ENCODE data around the gene DBP.

DBP gene

GRCh38 chr19:48669903-48670668 is 32.9 kb upstream of the DBP start:
- Histone ChIP-seq H3K4me1 (ENCODE audit: insufficient read depth, low read length, poor library complexity, severe bottlenecking) (no peaks in the 10 kb centered on the region), H3K27me3 (ENCODE audit: insufficient read depth, low read length, poor library complexity, severe bottlenecking) (no peaks in the 10 kb centered on the region), H3K9me3 (ENCODE audit: insufficient read depth, low read depth, low read length) (no peaks in the 10 kb centered on the region), H3K4me3 (ENCODE audit: low read length, poor library complexity, severe bottlenecking) (no peak overlapping the region), H3K79me2 (ENCODE audit: insufficient read depth, low read length) (no peaks in the 10 kb centered on the region), H2AFZ (ENCODE audit: low read length) (no peak overlapping the region), H3K4me2 (ENCODE audit: low read depth, low read length, poor library complexity, severe bottlenecking) (no peak overlapping the region), H3K36me3 (ENCODE audit: insufficient read depth, low read length) (no peaks in the 10 kb centered on the region), H4K20me1 (ENCODE audit: insufficient read depth, low read length, poor library complexity, severe bottlenecking) (no peaks in the 10 kb centered on the region), H3K9me2 (replicated peaks; ENCODE audit: low read depth, low read length) (no peaks in the 10 kb centered on the region), H3F3A (ENCODE audit: low read depth) (no peaks in the 10 kb centered on the region), H3K9ac (ENCODE audit: low read depth, low read length, poor library complexity, severe bottlenecking) (no peak overlapping the region)
- no peak for TF ChIP-seq EZH2phosphoT487 (IDR thresholded peaks at IDR 0.05; ENCODE audit: borderline replicate concordance)
- TF ChIP-seq, protein P1, sequence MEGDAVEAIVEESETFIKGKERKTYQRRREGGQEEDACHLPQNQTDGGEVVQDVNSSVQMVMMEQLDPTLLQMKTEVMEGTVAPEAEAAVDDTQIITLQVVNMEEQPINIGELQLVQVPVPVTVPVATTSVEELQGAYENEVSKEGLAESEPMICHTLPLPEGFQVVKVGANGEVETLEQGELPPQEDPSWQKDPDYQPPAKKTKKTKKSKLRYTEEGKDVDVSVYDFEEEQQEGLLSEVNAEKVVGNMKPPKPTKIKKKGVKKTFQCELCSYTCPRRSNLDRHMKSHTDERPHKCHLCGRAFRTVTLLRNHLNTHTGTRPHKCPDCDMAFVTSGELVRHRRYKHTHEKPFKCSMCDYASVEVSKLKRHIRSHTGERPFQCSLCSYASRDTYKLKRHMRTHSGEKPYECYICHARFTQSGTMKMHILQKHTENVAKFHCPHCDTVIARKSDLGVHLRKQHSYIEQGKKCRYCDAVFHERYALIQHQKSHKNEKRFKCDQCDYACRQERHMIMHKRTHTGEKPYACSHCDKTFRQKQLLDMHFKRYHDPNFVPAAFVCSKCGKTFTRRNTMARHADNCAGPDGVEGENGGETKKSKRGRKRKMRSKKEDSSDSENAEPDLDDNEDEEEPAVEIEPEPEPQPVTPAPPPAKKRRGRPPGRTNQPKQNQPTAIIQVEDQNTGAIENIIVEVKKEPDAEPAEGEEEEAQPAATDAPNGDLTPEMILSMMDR (conservative IDR thresholded peaks at IDR 0.05; ENCODE audit: low read length) = no peak

DNA sequence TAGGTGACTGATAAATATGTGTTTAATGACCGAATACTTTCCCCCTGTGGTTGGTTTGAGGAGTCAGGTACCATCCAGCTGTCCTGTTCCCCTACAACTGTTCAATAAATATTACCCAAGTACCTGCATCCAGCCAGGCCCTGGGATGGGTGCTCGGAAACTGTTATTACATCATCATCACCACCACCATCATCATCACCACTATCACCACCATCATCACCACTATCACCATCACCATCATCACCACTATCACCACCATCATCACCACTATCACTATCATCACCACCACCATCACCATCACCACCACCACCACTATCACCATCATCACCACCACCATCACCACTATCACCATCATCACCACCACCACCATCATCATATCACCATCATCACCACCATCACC is 31.6 kb upstream of the DBP start:
- Histone ChIP-seq H2AFZ (ENCODE audit: low read length) (no peak overlapping the region), H3K36me3 (ENCODE audit: insufficient read depth, low read length) (no peaks in the 10 kb centered on the region), H3K9me3 (ENCODE audit: insufficient read depth, low read depth, low read length) (no peaks in the 10 kb centered on the region), H3F3A (ENCODE audit: low read depth) (no peaks in the 10 kb centered on the region), H3K9me2 (replicated peaks; ENCODE audit: low read depth, low read length) (no peaks in the 10 kb centered on the region), H3K79me2 (ENCODE audit: insufficient read depth, low read length) (no peaks in the 10 kb centered on the region), H3K9ac (ENCODE audit: low read depth, low read length, poor library complexity, severe bottlenecking) (no peak overlapping the region), H3K4me3 (ENCODE audit: low read length, poor library complexity, severe bottlenecking) (no peak overlapping the region), H3K4me2 (ENCODE audit: low read depth, low read length, poor library complexity, severe bottlenecking) (no peak overlapping the region), H3K27me3 (ENCODE audit: insufficient read depth, low read length, poor library complexity, severe bottlenecking) (no peaks in the 10 kb centered on the region), H4K20me1 (ENCODE audit: insufficient read depth, low read length, poor library complexity, severe bottlenecking) (no peaks in the 10 kb centered on the region), H3K4me1 (ENCODE audit: insufficient read depth, low read length, poor library complexity, severe bottlenecking) (no peaks in the 10 kb centered on the region)
- TF ChIP-seq, protein P1 (conservative IDR thresholded peaks at IDR 0.05; ENCODE audit: low read length) = no peak
- no peak for TF ChIP-seq EZH2phosphoT487 (IDR thresholded peaks at IDR 0.05; ENCODE audit: borderline replicate concordance)

DNA sequence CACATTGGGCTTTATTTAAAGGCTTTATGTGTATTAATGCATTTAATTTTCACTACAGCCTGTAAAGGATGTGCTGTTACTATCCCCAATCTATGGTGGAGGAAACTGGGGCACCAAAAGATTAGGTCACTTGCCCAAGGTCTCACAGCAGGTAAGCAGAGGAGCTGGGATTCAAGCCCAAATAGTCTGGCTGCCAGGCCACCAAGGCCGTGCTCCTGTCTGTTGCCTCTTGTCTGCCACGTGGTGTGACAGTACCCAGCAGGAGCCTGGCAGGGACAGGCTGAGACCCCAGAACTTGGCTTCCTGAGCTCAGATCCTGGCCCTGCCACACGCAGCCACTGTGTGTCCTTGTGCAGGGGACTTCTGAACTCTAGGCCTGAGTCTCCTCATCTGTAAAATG is 31.2 kb upstream of the DBP start:
- no peak overlapping the region for H3K4me3 ChIP-seq (ENCODE audit: low read length, poor library complexity, severe bottlenecking)
- no peaks in the 10 kb centered on the region for H4K20me1 ChIP-seq (ENCODE audit: insufficient read depth, low read length, poor library complexity, severe bottlenecking)
- no peaks in the 10 kb centered on the region for H3K36me3 ChIP-seq (ENCODE audit: insufficient read depth, low read length)
- no peaks in the 10 kb centered on the region for H3F3A ChIP-seq (ENCODE audit: low read depth)
- no peak for TF ChIP-seq EZH2phosphoT487 (IDR thresholded peaks at IDR 0.05; ENCODE audit: borderline replicate concordance)
- TF ChIP-seq, protein P1 (conservative IDR thresholded peaks at IDR 0.05; ENCODE audit: low read length) = no peak
- H2AFZ ChIP-seq (ENCODE audit: low read length) = no peak overlapping the region
- no peaks in the 10 kb centered on the region for H3K79me2 ChIP-seq (ENCODE audit: insufficient read depth, low read length)
- H3K4me1 ChIP-seq (ENCODE audit: insufficient read depth, low read length, poor library complexity, severe bottlenecking) = no peaks in the 10 kb centered on the region
- H3K9me3 ChIP-seq (ENCODE audit: insufficient read depth, low read depth, low read length) = no peaks in the 10 kb centered on the region
- no peaks in the 10 kb centered on the region for H3K27me3 ChIP-seq (ENCODE audit: insufficient read depth, low read length, poor library complexity, severe bottlenecking)
- H3K9ac ChIP-seq (ENCODE audit: low read depth, low read length, poor library complexity, severe bottlenecking) = no peak overlapping the region
- H3K4me2 ChIP-seq (ENCODE audit: low read depth, low read length, poor library complexity, severe bottlenecking) = no peak overlapping the region
- no peaks in the 10 kb centered on the region for H3K9me2 ChIP-seq (replicated peaks; ENCODE audit: low read depth, low read length)

All from Loucy (cell line).